GM21390 (cell line): ENCODE measurements around the gene SOCS1.
A peak's percentile ranks its signal among the peaks of the same experiment; 100 is the strongest.
"Not testable (repeated sequence)": the region's sequence is repeated elsewhere in the genome, so short reads cannot be mapped to it uniquely, and the experiment has no call there.

Experiments used
- ATAC-seq: cut with Tn5 transposase; IDR thresholded peaks from one replicate; pipeline ENCODE4 v1.9.1; 2021; ENCODE audit not compliant: unreplicated experiment

The SOCS1 gene, protein sequence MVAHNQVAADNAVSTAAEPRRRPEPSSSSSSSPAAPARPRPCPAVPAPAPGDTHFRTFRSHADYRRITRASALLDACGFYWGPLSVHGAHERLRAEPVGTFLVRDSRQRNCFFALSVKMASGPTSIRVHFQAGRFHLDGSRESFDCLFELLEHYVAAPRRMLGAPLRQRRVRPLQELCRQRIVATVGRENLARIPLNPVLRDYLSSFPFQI

DNA sequence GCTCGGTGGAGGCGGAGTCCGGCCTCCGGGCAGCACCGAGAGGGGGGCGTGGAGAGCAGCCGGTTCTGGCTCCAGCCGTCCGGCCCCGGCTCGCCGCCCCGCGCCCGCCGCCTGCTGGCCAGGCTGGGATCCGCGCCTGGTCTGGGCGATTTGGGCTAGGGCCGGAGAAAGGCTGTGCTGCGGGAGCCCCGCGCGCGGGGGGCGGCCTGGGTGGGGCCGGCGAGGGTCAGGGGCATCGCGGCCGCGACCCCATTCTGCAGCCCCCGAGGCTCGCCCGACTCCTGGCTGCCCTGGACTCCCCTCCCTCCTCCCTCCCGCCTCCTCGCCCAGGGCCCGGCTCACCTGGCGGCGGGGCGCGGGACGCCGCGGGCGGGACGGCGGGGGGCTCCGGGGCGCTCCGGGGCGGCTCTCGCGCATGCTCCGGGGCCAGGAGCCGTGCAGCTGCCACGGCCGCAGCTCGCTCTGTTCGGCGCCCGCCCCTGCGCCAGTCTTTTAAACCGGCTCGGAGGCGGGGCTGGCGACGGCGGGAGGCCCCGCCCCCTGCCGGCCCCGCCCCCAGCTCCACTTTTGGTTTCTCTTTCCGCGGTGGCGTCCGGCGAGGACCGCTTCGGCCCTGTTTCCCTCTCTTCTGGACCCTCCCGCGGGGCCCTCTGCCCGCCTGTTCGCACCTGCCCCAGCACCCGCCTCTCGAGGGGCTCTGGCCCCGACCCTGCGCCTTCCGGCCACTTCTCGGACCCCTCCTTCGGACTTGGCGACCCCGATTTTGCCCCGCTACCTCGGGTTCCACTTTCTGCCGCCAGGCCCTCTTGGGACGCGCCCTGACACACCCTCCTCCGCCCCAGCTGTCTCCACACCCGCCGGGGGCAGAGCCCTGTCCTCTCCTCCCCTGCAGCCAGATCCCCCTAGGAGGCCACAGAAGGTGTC, at the start of gene SOCS1:
Gene SOCS1, minus strand, starts transcription at position 468 of the 924 bp plus-strand sequence. CDS start 726 bp downstream, outside the sequence.
- peak; percentile 49 for ATAC-seq

DNA sequence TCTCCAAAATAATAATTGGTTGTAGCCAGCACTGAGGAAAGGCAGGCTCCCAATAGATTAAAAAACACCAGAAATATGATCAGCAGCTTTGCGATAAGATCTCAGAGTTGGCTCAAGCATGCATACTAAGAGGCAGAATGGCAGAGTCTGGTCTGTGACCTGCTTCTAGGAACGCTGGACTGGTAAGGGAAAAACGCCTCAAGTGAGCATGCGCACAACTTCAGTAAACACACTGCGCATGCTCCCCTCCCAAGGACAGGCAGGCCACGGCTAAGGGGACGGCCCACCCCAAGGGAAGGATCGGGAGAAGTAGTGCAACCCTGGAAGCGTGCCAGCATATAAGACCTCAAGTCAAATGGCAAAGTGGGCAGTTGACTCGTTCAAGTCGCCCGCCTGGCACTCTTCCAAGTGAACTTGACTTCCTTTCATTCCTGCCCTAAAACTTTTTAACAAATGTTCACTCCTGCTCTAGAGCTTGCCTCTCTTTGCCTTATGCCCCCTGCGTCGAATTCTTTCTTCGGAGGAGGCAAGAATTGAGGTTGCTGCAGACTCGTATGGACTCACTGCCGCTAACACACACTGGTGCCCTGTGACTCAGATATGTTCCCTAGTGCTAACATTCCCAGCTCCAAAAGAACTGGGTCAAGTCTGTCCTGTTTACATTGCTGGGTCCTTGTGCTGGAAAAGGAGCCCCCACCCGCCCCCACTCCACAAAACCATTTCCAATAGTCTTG, 47.6 kb upstream of the SOCS1 start:
- no peak for ATAC-seq

DNA sequence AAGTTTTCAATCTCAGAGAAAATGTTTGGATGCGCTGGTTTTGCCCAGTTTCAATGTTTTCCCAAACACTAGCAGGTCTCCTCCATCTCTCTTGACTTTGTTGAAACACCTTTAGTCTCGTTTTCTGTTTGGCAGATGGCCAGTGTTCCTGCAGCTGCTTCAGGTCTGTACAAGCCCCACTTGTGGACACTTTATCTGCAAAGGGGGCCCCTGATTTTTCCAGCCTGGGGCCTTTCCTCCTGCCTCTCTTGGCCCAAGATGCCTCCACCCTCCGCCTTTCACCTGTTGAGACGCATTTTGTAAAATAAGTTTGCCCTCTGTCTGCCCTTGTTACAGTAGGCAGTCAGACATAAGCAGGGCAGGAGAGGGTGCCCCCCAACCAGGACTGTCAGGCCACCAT, 47.0 kb upstream of the SOCS1 start:
- no peak for ATAC-seq

DNA sequence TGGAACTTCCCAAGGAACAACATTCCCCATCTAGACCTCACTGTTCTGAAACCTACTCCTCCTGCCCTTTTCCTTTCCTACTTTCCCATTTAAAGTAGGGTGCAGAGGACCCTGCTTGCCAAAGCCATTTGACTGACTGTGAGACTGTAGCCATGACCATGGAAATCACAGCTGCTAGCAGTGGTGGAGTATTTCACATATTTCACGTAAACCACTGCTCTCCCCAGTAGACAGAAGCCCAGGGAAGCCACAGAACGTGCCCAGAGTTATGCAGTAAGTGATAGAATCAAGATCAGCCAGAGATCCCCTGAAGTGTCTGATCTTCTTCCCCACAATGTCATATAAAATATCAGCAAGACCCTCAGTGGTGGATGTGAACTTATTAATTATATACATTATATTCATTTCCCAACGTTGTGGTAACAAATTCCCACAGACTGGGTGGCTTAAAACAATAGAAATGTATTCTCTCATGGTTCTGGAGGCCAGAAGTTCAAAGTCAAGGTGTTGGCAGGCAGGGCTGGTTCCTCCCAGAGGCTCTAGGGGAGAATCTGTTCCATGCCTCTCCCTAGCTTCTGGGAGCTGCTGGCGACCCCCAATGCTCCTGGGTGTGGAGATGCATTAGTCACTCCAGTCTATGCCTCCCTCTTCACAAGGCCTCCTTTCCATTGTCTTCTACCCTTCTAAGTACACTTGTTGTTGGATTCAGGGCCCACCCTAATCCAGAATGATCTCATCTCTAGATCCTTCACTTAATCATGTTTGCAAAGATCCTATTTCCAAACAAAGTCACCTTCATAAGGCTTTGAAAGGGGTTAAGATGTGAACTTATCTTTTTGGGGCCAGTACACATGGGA, 45.9 kb upstream of the SOCS1 start:
- no peak for ATAC-seq

DNA sequence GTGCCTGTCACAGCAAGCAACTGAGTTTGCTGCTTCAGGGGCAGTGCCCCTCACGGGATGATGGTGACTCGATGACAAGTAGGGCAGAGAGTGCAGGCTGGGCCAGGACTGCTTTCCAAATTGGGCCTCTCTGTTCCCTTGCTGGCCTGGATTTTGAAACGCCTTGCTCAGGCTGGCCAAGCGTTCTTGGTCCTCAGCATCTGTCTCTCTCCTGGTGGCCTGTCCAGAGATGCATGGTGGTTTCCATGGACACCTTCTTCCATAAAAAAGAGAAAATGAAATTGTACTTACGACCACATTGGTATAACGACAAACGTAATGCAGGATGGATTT, 44.5 kb upstream of the SOCS1 start:
- ATAC-seq, result no peak

DNA sequence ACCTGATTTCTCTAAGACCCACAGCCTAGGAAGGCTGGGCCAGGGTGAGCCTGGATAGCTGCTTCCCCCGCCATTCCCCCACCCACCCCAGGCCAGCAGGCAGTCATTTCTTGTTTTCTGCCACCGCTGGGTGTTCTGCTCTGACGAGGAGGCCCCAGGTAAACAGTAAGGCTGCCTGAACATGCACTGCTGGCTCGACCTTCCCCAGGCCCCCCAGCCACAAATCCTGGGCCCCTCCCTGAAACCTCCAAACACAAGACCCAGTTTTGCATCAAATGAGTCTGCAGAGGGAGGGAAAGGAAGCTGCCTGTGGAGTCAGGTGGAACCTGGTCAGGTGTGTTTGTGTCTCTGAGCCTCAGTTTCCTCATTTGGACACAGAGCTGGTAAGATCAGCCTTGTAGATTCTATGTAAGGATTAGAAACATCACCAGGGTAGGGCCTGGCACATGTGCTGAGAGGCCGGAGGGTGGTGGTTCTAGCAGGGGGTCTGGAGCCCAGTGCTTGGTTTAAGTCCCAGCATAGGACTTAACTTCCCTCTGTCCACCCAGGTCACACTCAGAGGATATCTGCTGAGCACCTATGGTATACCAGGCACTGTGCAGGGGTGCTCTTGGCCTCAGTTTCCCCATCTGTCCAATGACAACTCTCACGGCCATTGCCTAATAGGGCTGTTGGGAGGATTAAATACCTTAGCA, 44.0 kb upstream of the SOCS1 start:
- ATAC-seq, result no peak

DNA sequence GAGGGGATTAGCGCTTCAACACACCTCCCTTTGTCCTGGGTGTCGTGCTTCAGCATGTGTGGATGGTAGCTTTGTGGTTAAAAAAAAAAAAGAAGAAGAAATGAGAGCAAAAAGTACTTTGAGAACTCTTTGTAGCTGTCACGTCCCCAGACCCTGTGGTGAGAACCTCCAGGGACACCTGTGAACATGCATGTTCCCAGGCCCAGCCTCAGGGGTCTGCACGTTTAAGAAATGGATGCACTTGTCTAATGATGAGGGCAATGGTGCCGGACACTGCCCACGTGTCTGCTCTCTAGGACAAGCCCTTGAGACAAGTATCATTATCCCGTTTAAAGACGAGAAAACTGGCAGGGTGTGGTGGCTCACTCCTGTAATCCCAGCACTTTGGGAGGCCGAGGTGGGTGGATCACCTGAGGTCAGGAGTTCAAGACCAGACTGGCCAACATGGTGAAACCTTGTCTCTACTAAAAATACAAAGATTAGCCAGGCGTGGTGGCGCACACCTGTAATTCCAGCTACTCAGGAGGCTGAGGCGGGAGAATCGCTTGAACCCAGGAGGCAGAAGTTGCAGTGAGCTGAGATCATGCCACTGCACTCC, 43.0 kb upstream of the SOCS1 start:
- not testable (repeated sequence) for ATAC-seq

DNA sequence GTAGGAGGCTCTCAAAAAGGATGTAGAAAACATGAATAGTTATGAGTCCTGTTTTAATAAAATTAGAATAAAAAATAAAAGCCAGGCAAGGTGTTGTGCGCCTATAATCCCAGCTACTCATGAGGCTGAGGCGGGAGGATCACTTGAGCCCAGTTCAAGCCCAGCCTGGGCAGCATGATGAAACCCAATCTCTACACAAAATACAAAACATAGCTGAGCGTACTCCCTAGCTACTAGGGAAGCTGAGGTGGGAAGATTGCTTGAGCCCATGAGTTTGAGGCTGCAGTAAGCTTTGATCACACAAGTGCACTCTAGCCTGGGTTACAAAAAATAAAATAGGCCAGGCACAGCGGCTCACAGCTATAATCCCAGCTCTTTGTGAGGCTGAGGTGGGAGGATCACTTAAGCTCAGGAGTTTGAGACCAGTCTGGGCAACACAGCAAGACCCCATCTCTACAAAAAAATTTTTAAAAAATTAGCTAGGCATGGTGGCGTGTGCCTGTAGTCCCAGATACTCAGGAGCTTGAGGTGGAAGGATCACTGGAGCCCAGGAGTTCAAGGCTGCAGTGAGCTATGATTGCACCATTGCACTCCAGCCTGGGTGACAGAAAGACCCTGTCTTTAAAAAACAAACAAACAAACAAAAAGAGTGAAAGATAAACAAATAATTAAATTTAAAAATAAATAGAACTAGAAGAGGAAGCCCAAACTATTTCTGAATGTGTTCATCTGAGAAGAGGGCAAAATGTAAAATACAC, 42.3 kb upstream of the SOCS1 start:
- no peak for ATAC-seq

DNA sequence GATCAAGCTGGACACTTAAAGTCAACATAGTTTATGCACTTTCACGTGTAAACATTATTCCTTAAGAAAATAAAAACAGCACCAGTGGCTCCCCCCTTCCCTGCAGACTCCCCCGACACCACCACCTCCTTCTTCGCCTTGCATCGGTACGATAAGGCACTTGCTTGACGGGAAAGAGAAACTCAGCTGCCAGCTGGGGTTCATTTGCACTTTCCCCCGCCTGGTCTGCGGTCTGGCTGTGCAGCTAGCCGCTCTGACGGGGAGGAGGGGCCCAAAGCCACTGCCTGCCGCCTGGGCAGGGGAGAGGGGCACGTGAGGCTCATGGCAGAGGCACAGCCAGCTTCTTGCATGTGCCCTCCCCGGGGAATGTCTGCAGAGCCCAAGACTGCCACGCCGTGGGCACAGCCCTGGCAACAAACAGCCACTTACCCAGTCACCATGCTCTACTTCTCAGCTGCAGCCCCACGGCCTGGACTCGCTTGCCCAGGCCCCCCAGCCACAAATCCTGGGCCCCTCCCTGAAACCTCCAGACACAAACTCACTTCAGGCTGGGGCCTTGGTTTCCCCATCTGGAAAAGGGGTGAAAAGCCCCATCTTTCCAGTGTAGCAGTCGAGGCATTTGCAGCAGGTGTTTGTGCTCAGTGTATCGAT, 41.6 kb upstream of the SOCS1 start:
- ATAC-seq, result peak; percentile 72

DNA sequence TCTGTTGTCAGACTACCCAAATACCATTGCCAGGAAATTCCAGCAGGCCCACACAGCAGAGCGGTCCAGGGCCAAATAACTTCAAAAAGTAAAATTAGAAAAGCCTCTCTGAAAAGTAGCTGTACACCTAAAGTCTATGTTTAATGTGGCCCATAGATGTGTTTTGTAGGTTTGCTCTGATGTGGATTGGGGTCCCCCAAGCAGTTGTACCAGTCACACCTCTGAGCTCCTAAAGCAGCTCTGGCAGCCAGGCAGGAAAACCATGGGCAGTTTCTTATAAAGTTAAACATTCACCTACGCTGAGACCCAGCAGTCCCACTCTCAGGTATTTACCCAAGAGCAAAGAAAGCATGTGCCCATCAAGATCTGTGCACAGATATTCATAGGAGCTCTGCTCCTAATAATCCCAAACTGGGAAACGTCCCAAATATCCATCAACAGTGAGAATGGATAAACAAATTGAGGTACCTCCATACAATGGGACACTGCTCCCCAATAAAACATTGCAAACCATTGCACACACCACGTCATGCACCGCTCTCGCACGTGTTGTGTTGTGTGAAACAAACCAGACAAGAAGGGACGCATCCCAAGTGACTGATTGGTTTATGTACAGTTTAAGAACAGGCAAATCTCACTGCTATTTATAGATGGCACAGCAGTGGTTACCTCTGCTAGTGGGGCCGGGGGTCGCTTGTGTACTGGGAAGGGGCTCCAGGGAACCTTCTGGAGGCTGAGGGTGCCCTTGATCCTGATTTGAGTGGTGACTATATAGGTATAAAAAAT, 40.9 kb upstream of the SOCS1 start:
- no peak for ATAC-seq

DNA sequence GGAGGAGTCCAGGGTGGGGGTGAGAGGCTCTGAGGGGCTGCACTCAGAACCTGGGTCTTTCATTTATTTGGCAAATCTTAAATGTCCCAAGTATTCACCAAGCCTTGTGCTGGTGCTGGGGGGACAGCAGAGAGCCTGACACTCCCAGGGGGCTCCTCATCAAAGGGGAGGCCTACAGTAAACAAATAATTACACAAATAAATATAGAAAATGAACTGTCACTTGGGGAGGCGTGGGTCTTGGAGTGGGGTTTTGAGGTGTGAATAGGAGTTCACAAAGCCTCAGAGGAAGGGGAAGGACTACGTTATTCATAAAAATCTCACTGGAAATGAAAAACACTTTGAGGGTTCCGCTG, 40.3 kb upstream of the SOCS1 start:
- ATAC-seq, result no peak

DNA sequence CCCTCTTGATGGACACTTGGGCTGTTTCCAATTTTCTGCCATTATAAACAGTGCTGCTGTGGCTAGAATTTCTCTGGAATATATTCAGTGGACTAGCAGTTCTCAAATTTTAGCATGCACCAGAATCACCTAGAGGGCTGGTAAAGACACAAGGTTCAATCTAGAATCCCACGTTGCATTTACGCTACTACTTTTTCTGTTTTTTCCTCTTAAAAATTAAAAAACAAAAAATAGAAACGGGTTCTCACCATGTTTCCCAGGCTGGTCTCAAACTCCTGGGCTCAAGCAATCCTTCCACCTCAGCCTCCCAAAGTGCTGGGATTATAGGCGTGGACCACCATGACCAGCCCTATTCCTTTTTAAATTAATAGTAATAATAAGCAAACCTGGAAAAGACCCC, 39.7 kb upstream of the SOCS1 start:
- ATAC-seq, result no peak

DNA sequence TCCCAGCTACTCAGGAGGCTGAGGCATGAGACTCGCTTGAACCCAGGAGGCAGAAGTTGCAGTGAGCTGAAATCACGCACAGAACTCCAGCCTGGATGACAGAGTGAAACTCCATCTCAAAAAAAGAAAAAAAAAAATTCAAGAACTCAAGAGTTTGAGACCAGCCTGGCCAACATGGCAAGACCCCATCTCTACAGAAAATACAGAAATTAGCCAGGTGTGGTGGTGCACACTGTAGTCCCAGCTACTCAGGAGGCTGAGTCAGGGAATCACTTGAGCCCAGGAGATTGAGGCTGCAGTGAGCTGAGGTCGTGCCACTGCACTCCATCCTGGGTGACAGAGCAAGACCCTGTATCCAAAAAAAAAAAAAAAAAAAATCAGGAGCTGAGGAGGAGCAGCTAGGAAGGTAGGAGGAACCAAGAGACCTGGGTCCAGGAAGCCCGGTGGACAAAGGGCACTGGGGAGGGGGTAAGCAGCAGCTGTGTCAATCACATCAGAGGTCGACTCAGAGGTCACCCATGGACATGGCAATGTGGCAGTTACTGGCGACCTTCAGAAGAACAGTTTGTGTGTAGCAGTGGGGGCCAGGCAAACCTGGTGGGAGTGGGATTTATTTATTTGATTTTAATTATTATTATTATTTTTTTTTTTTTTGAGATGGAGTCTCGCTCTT, 36.2 kb upstream of the SOCS1 start:
- no peak for ATAC-seq

DNA sequence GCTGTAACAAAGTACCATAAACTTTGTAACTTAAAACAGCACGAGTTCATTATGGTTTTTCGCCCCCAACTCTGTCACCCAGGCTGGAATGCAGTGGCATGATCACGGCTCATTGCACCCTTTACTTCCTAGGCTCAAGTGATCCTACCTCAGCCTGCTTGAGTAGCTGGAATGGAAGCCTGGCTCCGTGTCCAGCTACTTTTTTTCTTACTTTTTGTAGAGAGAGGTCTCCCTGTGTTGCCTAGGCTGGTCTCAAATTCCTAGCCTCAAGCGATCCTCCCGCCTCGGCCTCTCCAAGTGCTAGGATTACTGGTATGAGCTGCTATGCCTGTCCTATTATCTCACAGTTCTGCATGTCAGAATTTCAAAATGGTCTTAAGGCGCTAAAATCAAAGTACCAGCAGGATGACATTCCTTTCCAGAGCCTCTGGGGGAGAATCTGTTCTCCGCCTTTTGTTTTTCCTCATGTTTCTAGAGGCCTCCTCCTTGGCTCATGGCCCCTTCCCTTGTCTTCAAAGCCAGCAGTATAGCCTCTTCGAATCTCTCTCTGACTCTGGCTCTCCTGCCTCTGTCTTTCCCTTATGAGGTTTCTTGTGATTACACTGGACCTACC, 35.2 kb upstream of the SOCS1 start:
- no peak for ATAC-seq

DNA sequence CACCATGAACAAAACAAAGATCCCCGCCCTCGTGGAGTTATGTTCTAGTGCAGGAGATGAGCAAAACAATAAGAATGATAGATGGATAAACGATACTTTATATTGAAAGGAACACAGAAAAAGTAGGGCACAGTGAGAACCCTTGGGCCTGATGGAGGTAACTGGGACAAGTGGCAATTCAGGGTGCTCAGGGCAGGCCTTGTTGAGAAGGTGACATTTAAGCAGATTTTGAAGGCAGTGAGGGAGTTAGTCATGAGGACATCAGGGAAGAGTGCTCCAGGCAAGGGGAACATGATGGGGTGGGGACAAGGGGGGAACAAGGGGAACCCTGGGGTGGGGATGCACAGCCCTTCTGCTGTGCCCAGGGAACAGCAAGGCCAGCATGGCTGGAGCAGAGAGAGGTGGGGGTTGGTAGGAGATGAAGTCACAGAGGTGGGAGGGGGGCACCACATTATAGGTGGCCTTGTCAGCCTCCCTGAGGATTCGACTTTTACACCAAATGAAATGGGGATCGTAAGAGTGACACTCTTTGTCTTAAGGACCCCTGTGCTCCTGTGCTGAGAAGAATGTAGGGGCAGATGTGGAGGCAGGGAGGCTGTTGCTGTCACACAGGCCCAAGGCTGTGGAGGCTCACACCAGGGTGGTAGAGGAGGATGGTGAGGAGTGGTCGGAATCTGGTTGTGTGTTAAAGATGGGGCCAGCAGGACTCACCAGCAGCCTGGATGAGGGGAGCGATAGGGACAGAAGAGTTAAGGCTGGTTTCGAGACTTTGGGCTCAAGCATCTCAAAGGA, 34.3 kb upstream of the SOCS1 start:
- no peak for ATAC-seq

DNA sequence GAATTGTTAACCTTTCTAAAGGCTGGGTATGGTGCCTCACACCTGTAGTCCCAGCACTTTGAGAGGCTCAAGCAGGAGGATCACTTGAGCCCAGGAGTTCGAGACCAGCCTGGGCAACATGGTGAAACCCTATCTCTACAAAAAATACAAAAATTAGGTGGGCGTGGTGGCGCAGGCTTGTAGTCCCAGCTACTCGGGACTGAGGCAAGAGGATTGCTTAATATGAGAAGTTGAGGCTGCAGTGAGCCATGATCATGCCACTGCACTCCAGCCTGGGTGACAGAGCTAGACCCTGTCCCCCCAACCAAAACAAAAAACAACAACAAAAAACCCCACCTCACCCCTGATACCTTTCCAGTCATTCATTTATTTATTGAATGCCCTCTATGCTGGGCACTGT, 33.7 kb upstream of the SOCS1 start:
- not testable (repeated sequence) for ATAC-seq
